PFSK-1 (cell line): ENCODE results near the gene NEDD9.

Experiments
- FOXP2 ChIP-seq: optimal IDR thresholded peaks from 2 replicates; pipeline ENCODE3; 2011; ENCODE audit warnings: borderline replicate concordance, control low read depth, inconsistent platforms; ENCODE audit not compliant: insufficient read depth; ENCODE audit errors: extremely low read length, extremely low read depth
- POLR2AphosphoS5 ChIP-seq: IDR thresholded peaks from 2 replicates; pipeline ENCODE4 v1.6.1; 2012; ENCODE audit warnings: low read depth, mild to moderate bottlenecking, control low read depth, low read length, moderate library complexity
- REST ChIP-seq, 2 experiments: IDR thresholded peaks; 2 replicates each; pipeline versions ENCODE4 v1.6.1 to v1.8.0; 2011 to 2012; ENCODE audit warnings: low read depth in 2 of 2, low read length in 2 of 2, control low read depth in 1 of 2, inconsistent platforms in 1 of 2, mild to moderate bottlenecking in 1 of 2, moderate library complexity in 1 of 2; ENCODE audit not compliant: insufficient read depth in 1 of 2
- SIN3A ChIP-seq: IDR thresholded peaks from 2 replicates; pipeline ENCODE4 v1.6.1; 2012; ENCODE audit warnings: mild to moderate bottlenecking, low read length, moderate library complexity, borderline replicate concordance; ENCODE audit not compliant: insufficient read depth
- TAF1 ChIP-seq: IDR thresholded peaks from 2 replicates; pipeline ENCODE4 v1.6.1; 2012; ENCODE audit warnings: low read length, control low read depth, borderline replicate concordance; ENCODE audit not compliant: insufficient read depth

NEDD9 gene

GRCh38 chr6:11166948-11167347, 65.5 kb downstream of the NEDD9 start:
- TF ChIP-seq SIN3A (no peak), REST (IDR thresholded peaks at IDR 0.05; ENCODE audit: insufficient read depth in 1 of 2, low read depth in 2 of 2, low read length in 2 of 2) (no peak), POLR2AphosphoS5 (no peak), FOXP2 (no peak), TAF1 (no peak)

- no peak for TF ChIP-seq FOXP2
- no peak for TF ChIP-seq TAF1
- TF ChIP-seq REST (IDR thresholded peaks at IDR 0.05; ENCODE audit: insufficient read depth in 1 of 2, low read depth in 2 of 2, low read length in 2 of 2), result no peak
- TF ChIP-seq SIN3A, result no peak
- TF ChIP-seq POLR2AphosphoS5, result no peak
Observed at GRCh38 chr6:11164717-11165646, 67.5 kb downstream of the NEDD9 start.

GRCh38 chr6:11163932-11164331, 68.5 kb downstream of the NEDD9 start:
- TF ChIP-seq TAF1 (no peak), FOXP2 (no peak), SIN3A (no peak), REST (IDR thresholded peaks at IDR 0.05; ENCODE audit: insufficient read depth in 1 of 2, low read depth in 2 of 2, low read length in 2 of 2) (no peak), POLR2AphosphoS5 (no peak)

- TF ChIP-seq TAF1, result no peak
- TF ChIP-seq REST (IDR thresholded peaks at IDR 0.05; ENCODE audit: insufficient read depth in 1 of 2, low read depth in 2 of 2, low read length in 2 of 2), result no peak
- no peak for TF ChIP-seq FOXP2
- TF ChIP-seq SIN3A, result no peak
- no peak for TF ChIP-seq POLR2AphosphoS5
Observed at GRCh38 chr6:11162262-11162661, 70.2 kb downstream of the NEDD9 start.
